Activated CD4-positive, CD25-positive, alpha-beta regulatory T cell (primary cell): ENCODE data around the gene GPC6.

Experiments used
- DNase-seq, 4 experiments: peaks; one replicate each; lab custom pipeline; 2025; lab: John Stamatoyannopoulos, UW

Gene GPC6

DNA sequence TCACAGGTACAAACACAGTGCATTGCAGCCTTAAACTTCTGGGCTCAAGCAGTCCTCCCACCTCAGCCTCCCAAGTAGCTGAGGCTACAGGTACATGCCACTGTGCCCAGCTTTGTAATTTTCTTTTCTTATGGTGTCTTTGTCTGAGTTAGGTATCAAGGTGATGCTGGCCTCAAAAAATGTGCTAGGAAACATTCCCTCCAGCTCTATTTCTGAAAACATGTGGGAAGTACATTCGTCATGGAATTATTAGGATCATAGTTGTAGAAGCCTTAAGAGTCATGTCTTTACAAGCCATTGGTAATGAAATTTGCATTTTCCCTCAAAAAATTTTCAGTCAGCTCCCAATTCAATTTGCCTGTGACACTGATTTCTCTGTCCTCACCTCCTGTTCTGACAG, 1021.3 kb downstream of the GPC6 start:
- no peak for DNase-seq

DNA sequence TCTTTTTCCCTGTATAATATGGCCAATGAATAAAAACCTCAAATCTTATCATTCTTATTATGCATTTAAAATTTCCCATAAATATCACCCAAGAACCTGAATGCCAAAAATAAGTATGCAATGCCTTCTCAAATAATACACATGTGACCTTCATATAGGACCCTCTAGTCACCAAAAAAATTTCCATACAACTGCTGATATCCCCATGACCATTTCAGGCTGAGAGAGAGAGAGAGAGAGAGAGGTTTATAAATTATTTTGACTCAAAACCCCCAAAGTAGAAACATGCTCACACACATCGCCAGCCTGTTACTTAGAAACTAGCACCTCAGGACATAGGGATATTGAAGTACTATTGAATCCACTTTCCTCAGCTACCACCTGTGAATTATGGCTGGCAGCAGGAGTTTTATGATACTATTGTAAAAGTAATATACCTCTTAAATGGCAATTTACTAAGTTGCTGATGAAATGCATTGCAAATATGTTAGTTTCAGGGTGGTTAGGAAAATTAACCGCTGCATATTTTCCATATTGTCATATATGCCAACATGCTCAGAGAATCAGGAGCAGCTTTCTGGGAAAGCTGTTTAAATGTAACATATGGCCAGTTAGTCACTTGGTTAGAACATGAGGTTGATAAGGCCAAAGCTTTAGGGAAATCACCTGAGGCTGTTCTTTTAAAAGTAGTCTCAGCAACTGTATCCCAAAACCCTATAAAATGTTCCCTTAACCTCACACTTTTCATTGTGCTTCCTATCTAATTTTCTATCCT, 1022.0 kb downstream of the GPC6 start:
- DNase-seq, result no peak

DNA sequence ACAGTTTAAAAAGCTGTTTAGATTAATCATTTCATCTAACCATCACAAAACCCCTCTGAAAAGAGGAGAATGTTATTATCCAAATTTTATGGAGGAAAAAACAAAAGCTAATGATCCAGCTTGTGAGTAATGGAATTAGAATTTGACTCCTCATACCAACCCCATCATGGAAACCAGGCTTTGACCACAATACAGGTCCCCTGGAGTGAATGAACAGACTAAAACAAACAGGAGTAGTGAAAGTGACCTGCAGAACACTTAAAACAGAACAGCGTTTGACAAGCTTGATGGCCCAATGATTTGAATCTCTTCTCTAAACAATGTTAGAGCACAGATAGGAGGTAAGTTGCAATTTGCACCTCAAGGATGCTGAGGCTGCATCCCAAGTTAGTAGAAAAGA, 1022.9 kb downstream of the GPC6 start:
- DNase-seq, result no peak

DNA sequence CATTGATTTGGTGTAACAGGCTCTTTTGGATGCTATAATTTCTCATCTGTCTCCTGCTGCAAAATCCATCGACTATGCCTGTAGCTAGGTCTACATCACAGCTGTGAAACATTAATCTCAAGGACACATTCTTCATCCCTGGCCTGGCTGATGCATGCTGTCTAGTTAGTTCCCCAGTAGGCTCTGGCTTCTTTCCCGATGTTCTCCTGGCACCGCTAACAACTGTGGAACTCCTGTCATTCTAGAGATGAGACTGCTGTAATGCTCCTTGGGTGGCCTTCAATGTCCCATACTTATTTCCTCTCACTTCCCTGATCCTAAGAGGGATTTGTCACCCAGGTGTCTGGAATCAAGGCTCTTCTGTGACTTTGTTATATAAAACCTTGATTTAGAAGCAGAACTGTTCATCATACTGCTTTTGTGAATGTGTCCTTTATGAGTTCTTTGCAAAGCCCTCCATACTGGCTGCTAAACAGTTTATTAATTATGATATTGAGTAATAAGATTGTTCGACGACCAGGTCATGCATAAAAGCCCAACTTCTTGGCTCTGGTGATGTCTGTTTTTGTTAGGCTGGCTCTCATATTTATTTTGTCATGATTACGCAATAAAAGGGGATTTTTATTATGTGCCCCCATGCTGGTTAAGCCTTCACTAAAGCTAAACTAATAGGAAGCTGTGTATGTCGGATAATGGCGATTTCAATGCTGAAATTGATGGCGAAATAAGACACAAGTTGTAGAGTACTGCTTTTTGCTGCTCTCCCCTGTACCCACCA, 1025.4 kb downstream of the GPC6 start:
- DNase-seq, result no peak

DNA sequence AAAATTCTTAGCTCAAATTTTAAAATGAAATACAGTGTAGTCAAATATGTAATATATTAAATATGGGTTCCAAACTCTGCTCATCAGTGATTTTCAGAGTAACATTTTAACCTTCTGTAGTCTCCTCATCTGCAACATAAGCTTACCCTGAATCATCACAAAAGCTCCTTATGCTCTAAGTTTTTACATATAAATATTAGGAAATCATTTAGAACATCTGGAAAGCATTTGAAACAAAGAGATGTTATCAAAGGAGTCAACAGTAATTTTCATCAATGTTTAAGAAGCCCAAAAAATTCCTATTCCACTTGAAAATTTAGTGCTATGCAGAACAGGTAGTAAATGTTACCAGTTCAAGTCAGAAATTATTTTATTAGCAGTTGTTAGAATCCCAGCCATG, 1028.1 kb downstream of the GPC6 start:
- DNase-seq, result no peak

DNA sequence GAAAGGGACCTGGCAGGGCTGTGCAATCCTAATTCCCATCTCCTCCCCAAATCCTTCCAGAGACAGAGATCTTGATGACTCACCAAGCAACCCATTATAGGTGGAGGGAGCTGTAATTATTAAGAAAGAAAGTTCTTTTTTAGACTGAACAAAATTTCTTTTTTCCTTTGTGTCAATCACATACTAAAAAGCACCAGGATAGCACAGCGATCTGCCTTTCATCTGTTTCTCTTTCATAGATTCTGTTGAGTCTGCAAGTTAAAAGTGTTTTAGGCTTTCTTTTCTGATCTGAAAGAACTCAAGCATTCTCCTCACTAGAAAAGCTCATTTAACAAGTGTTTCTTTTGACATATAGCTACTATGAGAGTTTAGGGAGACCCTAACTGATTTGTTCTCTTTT, 1030.1 kb downstream of the GPC6 start:
- DNase-seq, result no peak

DNA sequence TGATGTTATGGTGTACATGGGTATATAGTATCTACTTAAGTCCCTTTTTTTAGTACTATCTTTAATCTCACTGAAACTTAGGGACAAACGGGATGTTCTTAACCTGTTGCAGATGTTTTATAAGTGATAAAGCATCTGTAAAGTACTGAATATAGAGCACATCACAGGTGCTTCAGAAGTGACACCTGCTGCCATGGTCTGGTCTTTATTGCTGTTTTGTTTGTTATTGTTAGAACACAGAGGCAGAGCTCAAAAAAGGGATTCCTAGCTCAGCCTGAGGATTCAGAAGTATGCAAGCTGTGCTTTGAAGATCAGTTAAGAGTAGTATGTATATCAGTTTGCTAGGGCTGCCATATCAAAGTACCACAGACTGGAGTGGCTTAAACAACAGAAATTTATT, 1033.4 kb downstream of the GPC6 start:
- DNase-seq, result no peak

DNA sequence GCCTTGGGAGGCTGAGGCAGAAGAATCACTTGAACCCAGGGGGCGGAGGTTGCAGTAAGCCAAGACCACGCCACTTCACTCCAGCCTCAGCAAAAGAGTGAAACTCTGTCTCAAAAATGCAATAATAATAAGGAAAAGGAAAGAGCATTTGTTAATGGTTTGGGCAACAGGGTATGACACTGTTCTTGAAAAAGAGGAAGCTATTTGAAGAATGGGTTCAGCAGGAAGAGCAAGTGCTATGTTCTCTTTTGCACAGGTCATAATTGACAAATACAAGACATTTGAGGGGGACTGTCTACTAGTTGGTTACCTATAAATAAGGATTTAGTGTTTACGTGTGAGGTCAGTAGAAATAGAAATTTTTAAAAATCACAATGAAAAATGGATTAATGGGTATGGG, 1034.6 kb downstream of the GPC6 start:
- DNase-seq, result no peak

DNA sequence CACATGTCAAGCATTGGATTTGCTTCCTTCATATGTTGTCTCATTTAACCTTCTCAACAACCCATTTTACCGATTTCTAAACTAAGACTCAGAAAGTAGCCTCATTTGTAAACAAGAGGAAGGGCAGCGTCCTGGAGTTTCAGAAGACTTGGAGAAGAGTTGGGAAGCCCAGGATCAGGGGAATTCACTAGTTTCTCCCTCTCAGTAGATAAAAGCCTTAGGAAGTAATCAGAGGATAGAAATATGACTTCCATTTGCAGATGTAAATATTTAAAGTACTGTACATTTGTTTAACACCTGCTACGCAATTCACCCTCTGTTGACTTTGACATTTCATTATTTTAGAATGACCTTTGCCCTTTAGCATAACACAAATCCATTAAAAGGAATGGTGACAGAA, 1036.4 kb downstream of the GPC6 start:
- no peak for DNase-seq

DNA sequence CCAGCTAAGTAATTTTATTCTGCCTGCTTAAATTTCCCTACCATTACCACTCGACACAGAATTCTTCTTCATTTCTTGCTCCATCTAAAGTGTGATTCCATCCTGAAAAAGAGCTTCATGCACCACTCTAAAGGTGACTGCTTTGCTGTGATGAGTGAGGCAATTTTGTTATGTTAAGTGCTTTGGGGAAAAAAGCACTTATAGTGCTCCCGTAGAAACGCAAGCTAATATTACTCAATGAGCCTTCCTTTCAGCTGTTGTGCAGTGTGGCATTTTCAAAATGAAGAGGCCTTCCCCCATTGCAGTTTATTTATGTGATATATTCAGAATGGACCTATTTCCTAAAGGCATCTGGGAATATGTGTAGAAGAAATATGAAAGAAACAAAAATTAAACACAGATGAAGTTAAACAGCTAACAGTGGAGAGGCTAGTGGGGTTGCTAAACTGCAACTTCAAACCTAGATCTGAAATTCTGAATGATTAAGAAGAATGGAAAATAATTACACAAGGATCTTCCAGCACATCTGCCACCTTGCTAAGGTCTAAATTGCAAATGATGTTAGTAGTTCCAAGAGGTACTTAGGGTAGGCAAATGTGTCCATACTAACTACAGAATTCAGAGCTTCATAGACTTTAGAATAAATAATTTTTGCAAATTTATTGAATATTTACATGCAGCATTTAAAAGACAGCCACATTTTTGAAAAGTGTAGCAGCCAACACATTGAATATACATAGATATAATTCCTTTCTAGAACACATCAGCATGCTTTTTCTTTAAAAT, 1041.2 kb downstream of the GPC6 start:
- DNase-seq, result no peak

DNA sequence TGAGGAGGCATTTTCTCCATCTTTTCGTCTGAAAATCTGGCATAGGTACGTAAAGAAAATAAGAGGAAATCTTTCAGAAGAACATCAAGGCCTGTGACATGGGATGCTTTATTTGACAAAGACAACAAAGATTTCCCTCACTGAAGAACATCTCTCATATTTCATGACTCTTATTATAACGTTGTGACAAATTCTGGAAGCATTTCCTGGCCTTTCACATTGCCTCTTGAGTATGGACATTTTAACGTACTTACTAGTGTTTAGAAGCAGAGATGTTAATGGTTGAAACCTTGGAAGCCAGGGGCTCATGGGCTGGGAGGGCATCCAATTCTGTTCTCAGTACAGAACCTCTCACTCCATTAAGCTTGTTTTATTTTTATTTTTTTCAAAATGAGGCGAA, 1042.1 kb downstream of the GPC6 start:
- no peak for DNase-seq

DNA sequence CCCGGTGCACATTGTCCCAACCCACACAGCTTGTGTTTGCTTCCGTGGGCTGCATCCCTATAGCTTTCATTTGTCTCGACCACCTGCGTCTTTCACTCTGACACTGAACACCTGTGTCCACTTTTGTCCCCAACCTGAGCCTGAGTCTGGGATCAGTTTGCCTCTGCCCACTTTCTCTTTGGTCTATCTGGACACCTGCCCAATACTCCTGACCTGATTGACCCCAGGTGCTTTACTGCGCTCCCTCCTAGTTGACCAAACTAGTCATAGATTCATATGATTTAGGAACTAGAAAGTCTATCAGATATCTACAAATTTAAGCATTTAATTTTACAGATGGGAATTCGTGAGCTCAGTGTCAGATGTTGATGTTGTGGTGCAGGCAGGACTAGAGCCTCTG, 1043.0 kb downstream of the GPC6 start:
- DNase-seq, result no peak

DNA sequence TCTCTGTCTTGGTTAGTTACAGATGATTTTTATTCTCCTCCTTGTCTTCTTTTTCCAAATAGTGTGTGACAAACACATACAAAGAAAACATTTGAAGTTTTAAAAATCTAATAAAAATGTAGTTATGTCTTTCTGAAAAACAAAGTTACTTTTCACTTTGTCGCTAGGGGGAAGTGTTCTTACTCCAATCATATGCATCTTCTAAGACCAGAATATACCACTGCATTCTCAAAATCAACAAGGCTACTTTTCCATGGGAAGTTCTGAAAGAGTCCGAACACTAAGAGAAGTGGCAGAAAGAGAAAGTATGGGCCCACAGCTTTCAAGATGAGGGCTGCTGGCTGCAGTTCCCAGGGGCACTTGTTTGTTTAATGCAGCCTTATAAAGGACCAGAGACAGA, 1043.9 kb downstream of the GPC6 start:
- no peak for DNase-seq

DNA sequence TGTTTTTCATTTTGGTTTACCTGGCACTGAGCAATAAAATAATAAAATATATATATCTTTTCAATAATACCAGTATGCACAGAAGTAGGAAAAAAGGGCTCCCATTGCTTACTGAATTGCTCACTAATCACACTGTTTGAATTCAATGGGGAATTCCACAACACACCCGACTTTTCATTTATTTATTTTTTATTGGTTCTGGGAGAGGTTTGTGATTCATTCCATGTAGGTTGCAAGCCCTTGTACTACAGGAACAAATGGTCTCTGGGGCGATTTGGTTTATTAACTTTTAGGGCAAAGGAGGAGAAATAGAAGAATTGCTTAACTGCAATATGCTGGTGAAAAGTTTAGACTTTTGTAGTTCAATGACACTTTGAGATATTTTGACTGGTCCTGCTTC, 1045.4 kb downstream of the GPC6 start:
- DNase-seq, result no peak

DNA sequence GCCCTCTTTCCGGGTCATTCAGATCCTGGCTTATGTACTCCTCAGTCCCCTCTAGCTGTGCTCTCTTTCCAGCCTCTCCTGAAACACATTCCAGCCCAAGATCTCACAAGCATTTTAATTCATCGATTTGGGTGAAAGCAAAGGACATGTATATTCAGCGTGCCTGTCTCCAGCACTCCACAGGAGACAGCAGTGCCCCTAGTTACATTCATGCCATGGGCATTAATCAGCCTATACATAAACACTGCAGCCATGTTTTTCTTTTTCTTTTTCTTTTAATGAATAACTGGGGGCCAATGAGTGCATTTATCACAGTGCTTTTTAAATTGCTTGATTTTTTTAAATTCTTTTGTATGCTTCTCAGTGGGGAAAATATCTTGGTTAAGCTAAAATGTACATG, 1053.7 kb downstream of the GPC6 start:
- no peak for DNase-seq

DNA sequence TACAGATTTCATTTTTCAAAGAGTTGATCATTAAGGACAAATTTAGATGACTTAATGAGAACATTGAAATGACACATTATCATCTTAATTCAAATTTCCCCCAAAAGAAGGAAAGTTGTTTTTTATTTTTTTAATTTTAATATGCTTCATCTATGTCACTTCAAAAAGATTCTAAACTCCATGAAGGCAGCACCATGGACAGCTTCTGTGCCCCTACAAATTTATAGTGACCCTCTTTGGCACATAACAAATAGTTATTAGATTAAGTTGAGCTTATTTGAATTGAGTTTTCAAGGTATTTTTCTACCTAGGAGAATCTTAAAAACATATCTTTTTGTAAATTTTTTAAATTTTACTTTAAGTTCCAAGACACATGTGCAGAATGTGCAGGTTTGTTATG, 1054.2 kb downstream of the GPC6 start:
- DNase-seq, result no peak

DNA sequence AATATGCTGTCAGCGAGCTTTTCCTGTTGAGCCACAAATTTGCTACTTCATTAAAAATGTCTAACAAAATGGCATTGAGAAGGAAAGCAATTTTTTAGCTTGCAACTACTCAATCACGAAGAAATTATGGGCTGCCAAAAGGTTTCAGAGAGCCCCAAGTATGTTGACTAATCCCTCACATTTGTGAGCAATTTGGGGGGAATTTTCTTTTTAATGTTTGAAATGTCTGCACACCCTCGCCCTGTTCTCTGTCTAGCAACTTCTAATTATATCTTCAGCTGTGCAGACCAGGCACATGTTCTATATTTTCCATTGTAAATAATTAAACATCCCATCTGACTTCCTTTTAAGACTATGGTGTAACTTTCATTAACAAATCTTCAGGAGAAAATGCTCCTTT, 1060.0 kb downstream of the GPC6 start:
- DNase-seq, result no peak

DNA sequence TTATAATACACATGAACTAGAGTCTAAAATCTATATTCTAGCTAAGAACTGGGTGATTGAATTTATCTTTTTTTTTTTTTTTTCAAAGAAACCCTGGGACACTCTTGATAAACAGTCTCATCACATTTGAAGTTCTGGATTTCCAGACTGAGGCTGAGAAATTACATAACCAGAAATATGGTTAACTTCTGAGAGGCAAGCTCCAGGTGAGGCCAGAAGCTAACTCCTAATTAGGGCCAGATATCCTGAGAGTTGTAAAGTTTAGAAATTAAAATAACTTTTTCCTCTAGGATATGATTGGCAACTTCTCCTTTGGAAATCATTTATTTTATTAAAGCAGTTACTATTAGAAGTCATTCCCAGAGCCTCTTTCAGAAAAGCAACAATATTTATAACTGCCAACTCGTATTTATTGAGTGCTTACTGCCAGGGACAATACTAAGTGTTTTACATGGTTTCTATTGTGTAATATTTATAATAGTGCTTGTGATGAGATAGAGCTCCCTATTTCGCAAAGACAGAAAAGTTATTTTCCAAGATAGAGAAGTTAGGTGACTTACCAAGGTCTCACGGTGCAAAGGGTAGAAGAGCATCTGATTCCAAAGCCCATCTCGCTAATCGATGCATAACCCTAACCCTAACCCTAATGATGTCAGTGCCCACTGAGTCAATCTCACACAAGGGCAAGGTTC, 1065.2 kb downstream of the GPC6 start:
- DNase-seq, result no peak

DNA sequence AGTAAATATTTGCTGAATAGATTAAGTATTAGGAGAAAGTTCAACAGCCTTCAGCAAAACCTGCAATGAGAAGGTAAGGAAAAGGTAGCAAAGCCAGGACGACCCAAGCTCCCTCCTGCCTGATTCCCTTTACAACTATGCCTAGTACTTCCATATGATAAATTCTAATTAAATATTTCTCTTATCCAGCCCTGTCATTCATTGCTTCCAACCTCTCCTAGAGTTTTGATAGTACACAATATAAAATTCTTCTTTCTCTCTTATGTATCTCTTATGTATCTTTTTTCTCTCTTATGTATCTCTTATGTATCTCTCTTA, 1065.7 kb downstream of the GPC6 start:
- no peak for DNase-seq

DNA sequence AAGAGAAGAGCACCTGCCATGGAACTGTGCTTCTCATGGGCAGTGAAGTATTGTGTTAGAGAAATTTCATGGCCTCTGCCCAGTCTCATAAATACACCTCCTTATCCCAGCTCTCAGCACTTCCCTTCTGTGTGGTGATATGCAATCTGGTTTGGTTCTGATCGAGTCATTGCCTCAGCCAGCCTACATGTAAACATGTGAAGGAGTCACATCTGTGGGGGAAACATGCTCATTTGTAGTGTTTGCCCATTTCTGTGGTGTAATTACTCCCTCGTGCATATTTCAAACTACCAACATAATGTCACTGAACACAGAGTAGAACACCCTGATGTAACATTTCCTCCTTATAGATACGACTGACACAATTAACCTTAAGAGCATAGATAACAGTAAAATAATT, 1069.9 kb downstream of the GPC6 start:
- DNase-seq, result no peak

DNA sequence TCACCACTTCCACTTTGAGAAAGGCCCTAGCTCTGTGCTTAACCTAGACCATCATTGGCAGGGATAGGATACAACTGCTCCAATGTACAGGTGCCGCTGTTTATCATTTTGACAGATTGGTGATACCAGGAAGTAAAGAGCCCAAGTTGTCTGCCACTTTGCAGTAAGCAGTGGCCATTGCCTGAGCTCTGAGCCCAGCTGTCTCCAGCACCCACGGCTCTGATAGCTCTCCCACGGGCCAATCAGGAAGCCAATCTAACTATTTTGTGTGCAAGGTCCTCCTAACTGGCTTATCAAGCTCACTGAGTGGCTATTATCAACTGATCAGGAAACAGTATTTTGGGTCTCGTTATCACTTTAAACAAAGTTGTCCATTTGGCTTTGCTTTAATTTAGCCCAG, 1071.7 kb downstream of the GPC6 start:
- no peak for DNase-seq

DNA sequence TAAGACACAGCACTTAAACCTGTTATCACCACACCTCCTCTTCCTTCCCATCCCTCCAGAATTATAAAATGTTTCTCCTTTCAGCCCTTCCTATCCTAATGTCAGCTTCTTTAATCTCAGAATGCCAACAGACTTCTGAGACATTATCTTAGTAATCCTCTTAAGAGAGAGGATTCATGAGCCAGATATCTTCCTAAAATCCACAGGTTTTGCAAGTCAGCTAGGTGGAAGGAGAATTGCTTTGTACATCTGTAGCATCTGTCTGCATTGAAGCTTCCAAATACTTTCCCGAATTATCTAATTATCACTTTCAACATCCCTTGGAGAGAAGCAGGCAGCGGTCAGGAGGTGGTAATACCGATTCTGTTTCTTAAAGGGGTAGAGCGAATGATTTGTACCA, 1073.8 kb downstream of the GPC6 start:
- no peak for DNase-seq

DNA sequence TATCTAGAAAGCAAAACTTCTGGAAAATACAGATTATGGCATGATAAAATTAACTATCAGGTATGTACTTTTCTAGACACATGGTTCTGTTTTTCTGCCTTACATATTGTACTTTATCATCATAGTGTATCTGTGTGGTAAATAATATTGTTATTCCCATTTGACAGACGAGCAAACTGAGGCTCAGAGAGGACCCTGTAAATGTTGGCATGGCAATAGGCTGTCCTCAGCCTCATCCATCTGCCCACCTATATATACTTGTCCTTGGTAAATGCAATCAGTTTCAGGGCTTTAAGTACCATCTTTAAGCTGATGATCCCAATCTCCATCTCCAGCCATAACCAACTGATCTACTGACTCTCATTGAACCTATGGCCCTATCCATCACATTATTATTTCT, 1074.9 kb downstream of the GPC6 start:
- no peak for DNase-seq
